Keratinocyte (primary cell): ENCODE results near the gene ACTN1.

Experiments
- CTCF ChIP-seq, 3 experiments: IDR thresholded peaks in 1 of 3; conservative IDR thresholded peaks in 1 of 3; optimal IDR thresholded peaks in 1 of 3; 2 replicates in 2 of 3; 3 replicates in 1 of 3; pipeline versions ENCODE3 to v1.5.1; 2011; ENCODE audit warnings: low read length in 3 of 3, mild to moderate bottlenecking in 3 of 3, moderate library complexity in 2 of 3, control low read depth in 1 of 3, inconsistent platforms in 1 of 3; ENCODE audit not compliant: insufficient read depth in 2 of 3; ENCODE audit errors: extremely low read depth in 1 of 3
- EZH2 ChIP-seq: IDR thresholded peaks from one replicate; pipeline ENCODE4 v1.6.1; 2012; ENCODE audit warnings: inconsistent platforms, mild to moderate bottlenecking, low read length, moderate library complexity

- TF ChIP-seq EZH2 (no peak), CTCF (optimal IDR thresholded peaks at IDR 0.05 in 1 of 3, IDR thresholded peaks at IDR 0.05 in 1 of 3, conservative IDR thresholded peaks at IDR 0.05 in 1 of 3; ENCODE audit: extremely low read depth in 1 of 3, insufficient read depth in 2 of 3, low read length in 3 of 3) (no peak)
Observed at GRCh38 chr14:68910540-68910939, 68.6 kb downstream of the ACTN1 start.
